Endodermal cell (in vitro differentiated cells): ENCODE results near the gene IGFBP2. TPM values are rescaled to one million over a fixed set of nuclear protein-coding genes. Genes with fewer than 3 reads are reported as not detected.
"Not testable (repeated sequence)": the region's sequence is repeated elsewhere in the genome, so short reads cannot be mapped to it uniquely, and the experiment has no call there.

Experiments
- DNase-seq: peaks from one replicate; pipeline ENCODE4 v3.0.0-alpha.2; 2017
- H3K27ac ChIP-seq: 2 replicates; pipeline ENCODE4 v1.5.1; 2013; ENCODE audit warnings: mild to moderate bottlenecking, low read depth, low read length, moderate library complexity
- H3K27me3 ChIP-seq: 2 replicates; pipeline ENCODE4 v1.6.1; 2013; ENCODE audit warnings: mild to moderate bottlenecking, low read length, moderate library complexity; ENCODE audit not compliant: insufficient read depth, control insufficient read depth, poor library complexity, severe bottlenecking
- H3K36me3 ChIP-seq: 2 replicates; pipeline ENCODE4 v1.7.0; 2013; ENCODE audit warnings: mild to moderate bottlenecking, low read length, moderate library complexity; ENCODE audit not compliant: control insufficient read depth, insufficient read depth
- H3K4me1 ChIP-seq: one replicate; pipeline ENCODE4 v1.7.0; 2013; ENCODE audit warnings: low read length; ENCODE audit not compliant: control insufficient read depth, insufficient read depth
- H3K4me3 ChIP-seq: 2 replicates; pipeline ENCODE4 v1.5.1; 2013; ENCODE audit warnings: mild to moderate bottlenecking, low read length, moderate library complexity
- H3K9ac ChIP-seq: 2 replicates; pipeline ENCODE4 v1.6.1; 2013; ENCODE audit warnings: mild to moderate bottlenecking, low read length, moderate library complexity; ENCODE audit not compliant: poor library complexity, severe bottlenecking; ENCODE audit errors: extremely low read depth
- H3K9me3 ChIP-seq: 2 replicates; pipeline ENCODE4 v1.6.1; 2013; ENCODE audit warnings: mild to moderate bottlenecking, low read length, moderate library complexity; ENCODE audit not compliant: control insufficient read depth
- H3K27ac Mint-ChIP-seq: 2 replicates; pipeline ENCODE4 v1.8.0; 2020; ENCODE audit warnings: mixed read lengths
- H3K27me3 Mint-ChIP-seq: 2 replicates; pipeline ENCODE4 v1.8.0; 2021; ENCODE audit warnings: mild to moderate bottlenecking, mixed read lengths; ENCODE audit not compliant: insufficient read depth
- H3K36me3 Mint-ChIP-seq: 2 replicates; pipeline ENCODE4 v1.8.0; 2020; ENCODE audit warnings: low read depth, mixed read lengths
- H3K4me1 Mint-ChIP-seq: 2 replicates; pipeline ENCODE4 v1.8.0; 2020; ENCODE audit warnings: mixed read lengths
- H3K4me3 Mint-ChIP-seq: 2 replicates; pipeline ENCODE4 v1.8.0; 2020; ENCODE audit warnings: mild to moderate bottlenecking, moderate library complexity, mixed read lengths
- H3K9me3 Mint-ChIP-seq: 2 replicates; pipeline ENCODE4 v1.8.0; 2020; ENCODE audit warnings: mild to moderate bottlenecking, mixed read lengths
- WGBS, 2 experiments: methylation state at CpG; one replicate each; pipeline versions ENCODE4 v1.1.5 to v1.1.7; 2013; ENCODE audit warnings: missing lambda C conversion rate in 2 of 2, mixed read lengths in 1 of 2; ENCODE audit not compliant: insufficient coverage in 1 of 2, insufficient read length in 1 of 2; 5-methylcytosine and 5-hydroxymethylcytosine counted together
- total RNA-seq, 2 donors: library from RNA; stranded (reverse); fragmentation: NEBNext Ultra II Directional in 1 of 2; extraction: Animal tissue kit (Norgen Biotek cat#: 25700) in 1 of 2; gene quantifications; 2 replicates in 1 of 2; 3 replicates in 1 of 2; pipeline ENCODE4 v1.2.1, GENCODE V29; 2021
- TF ChIP-seq, protein P1 (sequence below): fragments of 200-600 bp; sonication (generic); conservative IDR thresholded peaks from 2 replicates; pipeline ENCODE4 v1.5.0; 2021; ENCODE audit warnings: antibody characterized with exemption, mild to moderate bottlenecking

IGFBP2 gene
- total RNA-seq, 2 donors from 2014 or later = 80.8 to 313 TPM

DNA sequence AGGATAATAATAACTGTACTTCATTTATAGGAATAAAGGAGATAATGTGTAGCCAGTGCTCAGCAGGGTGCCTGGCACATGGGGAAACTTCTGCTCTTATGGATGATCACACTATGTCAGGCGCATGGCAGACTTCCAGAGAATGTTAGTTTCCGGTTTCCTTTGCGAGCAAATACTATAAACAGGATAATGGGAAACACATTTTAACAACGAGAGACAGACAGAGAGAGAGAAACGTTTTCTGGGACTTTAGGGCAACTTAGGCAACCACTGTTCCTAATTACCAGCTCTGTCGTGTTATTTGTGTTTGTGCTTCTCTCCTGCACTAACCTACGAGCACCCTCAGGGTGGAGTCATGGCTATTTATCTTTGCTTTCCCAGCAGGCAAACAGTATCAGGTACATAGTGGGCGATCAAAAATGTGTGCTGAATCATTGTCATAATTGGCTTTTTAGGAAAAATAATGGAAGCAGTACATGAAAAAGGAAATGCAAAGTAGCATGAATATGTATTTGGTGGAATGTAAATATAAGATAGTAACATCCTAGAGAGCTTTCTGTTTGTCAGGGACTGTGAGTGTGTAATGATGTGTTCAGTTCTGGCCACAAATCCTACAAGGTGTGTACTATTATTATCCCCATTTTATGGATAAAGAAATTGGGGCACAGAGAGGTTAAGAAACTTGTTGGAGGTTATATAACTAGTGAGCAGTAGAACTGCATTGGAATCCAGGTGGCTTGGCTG lies 36.8 kb upstream of the IGFBP2 start:
- Mint-ChIP-seq H3K27me3 (no peaks in the 10 kb centered on the region), H3K36me3 (no peaks in the 10 kb centered on the region), H3K9me3 (no peaks in the 10 kb centered on the region), H3K4me1 (peaks cover 9% of the 10 kb centered on the region), H3K4me3 (no peak overlapping the region), H3K27ac (no peak overlapping the region)
- Histone ChIP-seq H3K36me3 (no peaks in the 10 kb centered on the region), H3K4me1 (no peaks in the 10 kb centered on the region), H3K4me3 (no peak overlapping the region), H3K9ac (no peak overlapping the region), H3K27me3 (no peaks in the 10 kb centered on the region), H3K9me3 (no peaks in the 10 kb centered on the region), H3K27ac (no peak overlapping the region)
- 69 to 75% methylated on average over 7 to 8 of the region's 8 CpGs for WGBS, 2 experiments
- DNase-seq = no peak
- TF ChIP-seq, protein P1, sequence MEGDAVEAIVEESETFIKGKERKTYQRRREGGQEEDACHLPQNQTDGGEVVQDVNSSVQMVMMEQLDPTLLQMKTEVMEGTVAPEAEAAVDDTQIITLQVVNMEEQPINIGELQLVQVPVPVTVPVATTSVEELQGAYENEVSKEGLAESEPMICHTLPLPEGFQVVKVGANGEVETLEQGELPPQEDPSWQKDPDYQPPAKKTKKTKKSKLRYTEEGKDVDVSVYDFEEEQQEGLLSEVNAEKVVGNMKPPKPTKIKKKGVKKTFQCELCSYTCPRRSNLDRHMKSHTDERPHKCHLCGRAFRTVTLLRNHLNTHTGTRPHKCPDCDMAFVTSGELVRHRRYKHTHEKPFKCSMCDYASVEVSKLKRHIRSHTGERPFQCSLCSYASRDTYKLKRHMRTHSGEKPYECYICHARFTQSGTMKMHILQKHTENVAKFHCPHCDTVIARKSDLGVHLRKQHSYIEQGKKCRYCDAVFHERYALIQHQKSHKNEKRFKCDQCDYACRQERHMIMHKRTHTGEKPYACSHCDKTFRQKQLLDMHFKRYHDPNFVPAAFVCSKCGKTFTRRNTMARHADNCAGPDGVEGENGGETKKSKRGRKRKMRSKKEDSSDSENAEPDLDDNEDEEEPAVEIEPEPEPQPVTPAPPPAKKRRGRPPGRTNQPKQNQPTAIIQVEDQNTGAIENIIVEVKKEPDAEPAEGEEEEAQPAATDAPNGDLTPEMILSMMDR = no peak

DNA sequence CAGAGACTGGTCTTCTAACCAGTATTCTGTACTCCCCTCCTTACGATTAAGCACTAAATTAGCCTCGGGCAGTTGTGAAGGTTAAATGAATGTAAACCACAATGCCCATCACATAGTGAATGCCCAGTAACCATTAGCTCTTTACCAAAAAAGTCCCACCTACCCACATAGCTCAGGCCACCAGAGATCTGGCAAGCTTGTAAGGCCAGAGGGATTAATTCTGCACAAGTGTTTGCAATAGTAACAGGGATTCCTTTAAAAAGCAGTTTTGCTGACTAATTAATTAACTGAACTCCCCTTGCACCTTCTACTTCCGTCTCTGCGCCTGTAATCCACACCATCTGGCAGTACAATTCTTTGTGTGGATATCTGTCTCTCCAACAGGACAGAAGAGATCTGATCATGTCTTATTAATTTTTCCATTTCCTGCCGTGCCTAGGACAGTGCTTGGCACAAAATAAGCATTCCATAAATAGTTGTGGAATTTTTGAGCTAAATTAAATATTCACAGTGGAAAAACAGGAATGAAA lies 36.2 kb upstream of the IGFBP2 start:
- TF ChIP-seq, protein P1 = no peak
- DNase-seq = no peak
- H3K4me1 Mint-ChIP-seq = peaks cover 9% of the 10 kb centered on the region
- no peaks in the 10 kb centered on the region for H3K4me1 ChIP-seq
- H3K27me3 Mint-ChIP-seq = no peaks in the 10 kb centered on the region
- no peaks in the 10 kb centered on the region for H3K36me3 ChIP-seq
- no peak overlapping the region for H3K27ac ChIP-seq
- H3K4me3 Mint-ChIP-seq = no peak overlapping the region
- WGBS, 2 experiments = 92 to 94% methylated on average over 3 to 5 of the region's 5 CpGs
- no peaks in the 10 kb centered on the region for H3K27me3 ChIP-seq
- no peaks in the 10 kb centered on the region for H3K9me3 ChIP-seq
- H3K27ac Mint-ChIP-seq = no peak overlapping the region
- H3K9me3 Mint-ChIP-seq = no peaks in the 10 kb centered on the region
- no peak overlapping the region for H3K4me3 ChIP-seq
- H3K36me3 Mint-ChIP-seq = no peaks in the 10 kb centered on the region
- H3K9ac ChIP-seq = no peak overlapping the region

DNA sequence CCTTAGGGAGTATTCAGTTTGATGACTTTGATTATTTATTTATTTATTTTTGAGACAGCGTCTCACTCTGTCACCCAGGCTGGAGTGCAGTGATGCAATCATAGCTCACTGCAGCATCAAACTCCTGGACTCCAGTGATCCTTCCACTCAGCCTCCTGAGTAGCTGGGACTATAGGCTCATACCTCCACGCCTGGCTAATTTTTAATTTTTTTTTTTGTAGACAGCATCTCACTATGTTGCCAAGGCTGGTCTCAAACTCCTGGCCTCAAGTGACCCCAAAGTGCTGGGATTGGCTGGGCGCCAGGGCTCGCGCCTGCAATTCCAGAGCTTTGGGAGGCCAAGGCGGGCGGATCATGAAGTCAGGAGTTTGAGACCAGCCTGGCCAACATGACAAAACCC lies 35.4 kb upstream of the IGFBP2 start:
- not testable (repeated sequence) for H3K4me1 ChIP-seq, DNase-seq, H3K27ac ChIP-seq, H3K9me3 ChIP-seq, H3K27me3 ChIP-seq, H3K4me3 ChIP-seq, H3K36me3 ChIP-seq, H3K9me3 Mint-ChIP-seq, H3K36me3 Mint-ChIP-seq, H3K27me3 Mint-ChIP-seq, H3K27ac Mint-ChIP-seq, H3K4me3 Mint-ChIP-seq, H3K9ac ChIP-seq
- peaks cover 13% of the 10 kb centered on the region for H3K4me1 Mint-ChIP-seq
- 97 to 100% methylated on average over 2 to 7 of the region's 7 CpGs for WGBS, 2 experiments
